Measurements from ENCODE around the gene HNRNPR.

DNA sequence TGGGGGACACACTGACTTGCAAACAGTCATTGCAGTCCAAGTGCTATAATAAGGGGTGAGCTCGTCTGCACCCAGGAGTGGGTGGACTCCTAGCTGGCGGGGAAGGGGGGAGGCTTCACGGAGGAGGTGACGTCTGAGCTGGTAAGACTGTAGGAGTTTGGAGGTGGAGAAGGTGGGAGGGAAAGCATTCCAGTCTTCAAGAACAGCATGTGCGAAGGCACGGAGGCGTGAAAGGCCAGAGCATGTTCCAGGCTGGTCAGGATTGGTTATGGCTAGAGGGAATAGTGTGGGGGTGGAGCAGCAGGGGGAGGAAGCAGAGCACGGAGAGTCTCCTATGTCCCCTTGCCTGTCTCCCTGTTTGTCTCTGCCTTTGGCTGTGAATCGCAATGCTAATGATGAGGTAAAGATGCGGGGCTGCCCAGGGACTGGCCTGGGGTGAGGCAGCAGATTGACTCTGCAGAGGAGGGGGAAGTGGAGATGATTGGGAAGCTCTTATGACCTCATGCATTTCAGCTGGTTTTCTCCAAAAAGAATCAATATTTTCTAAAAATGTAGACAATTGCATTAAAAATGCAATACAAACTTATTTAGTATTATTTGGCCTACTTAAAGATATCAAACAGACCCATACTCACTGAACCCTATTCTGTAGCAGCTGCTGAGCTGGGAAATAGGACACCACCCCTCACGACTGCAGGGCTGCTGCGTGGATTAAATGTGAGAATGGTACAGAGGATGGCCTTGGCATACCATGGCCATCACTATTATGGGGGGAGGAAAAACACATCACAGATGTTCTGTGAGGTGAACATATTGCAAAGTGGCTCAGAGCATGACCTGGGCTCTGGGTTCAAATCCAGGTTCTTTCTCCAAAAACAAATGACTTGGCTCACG is 28.1 kb upstream of the HNRNPR start:
- TF ChIP-seq, protein P1, sequence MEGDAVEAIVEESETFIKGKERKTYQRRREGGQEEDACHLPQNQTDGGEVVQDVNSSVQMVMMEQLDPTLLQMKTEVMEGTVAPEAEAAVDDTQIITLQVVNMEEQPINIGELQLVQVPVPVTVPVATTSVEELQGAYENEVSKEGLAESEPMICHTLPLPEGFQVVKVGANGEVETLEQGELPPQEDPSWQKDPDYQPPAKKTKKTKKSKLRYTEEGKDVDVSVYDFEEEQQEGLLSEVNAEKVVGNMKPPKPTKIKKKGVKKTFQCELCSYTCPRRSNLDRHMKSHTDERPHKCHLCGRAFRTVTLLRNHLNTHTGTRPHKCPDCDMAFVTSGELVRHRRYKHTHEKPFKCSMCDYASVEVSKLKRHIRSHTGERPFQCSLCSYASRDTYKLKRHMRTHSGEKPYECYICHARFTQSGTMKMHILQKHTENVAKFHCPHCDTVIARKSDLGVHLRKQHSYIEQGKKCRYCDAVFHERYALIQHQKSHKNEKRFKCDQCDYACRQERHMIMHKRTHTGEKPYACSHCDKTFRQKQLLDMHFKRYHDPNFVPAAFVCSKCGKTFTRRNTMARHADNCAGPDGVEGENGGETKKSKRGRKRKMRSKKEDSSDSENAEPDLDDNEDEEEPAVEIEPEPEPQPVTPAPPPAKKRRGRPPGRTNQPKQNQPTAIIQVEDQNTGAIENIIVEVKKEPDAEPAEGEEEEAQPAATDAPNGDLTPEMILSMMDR (IDR thresholded peaks at IDR 0.05; ENCODE audit: insufficient read depth, low read depth, low read length) = no peak
- no peak for TF ChIP-seq EZH2 (IDR thresholded peaks at IDR 0.05; ENCODE audit: insufficient read depth, low read length)
